ENCODE results near the gene LRRC10.

GRCh38 chr12:69600804-69601203 is 9.9 kb downstream of the LRRC10 start:
- no peak for TF ChIP-seq POLR2AphosphoS5 (IDR thresholded peaks at IDR 0.05; ENCODE audit: borderline replicate concordance, low read depth, low read length)
- no peak for TF ChIP-seq FOXP2 (optimal IDR thresholded peaks at IDR 0.05; ENCODE audit: control extremely low read depth, extremely low read length, insufficient read depth)
- TF ChIP-seq EZH2 (IDR thresholded peaks at IDR 0.05) = no peak
